Vagina (tissue), 2 donors: ENCODE data around the gene JADE2.
"Not testable (repeated sequence)": the region's sequence is repeated elsewhere in the genome, so short reads cannot be mapped to it uniquely, and the experiment has no call there.

Experiments used
- POLR2AphosphoS5 ChIP-seq, 2 donors: sonication (generic); formaldehyde crosslinking; IDR thresholded peaks; one replicate each; pipeline ENCODE4 v1.9.0; 2017; ENCODE audit warnings: antibody characterized with exemption in 2 of 2, mild to moderate bottlenecking in 2 of 2, low read depth in 1 of 2; ENCODE audit not compliant: insufficient read depth in 1 of 2
- TF ChIP-seq, protein P1 (sequence below), 3 experiments: fragments of 450-650 bp in 2 of 3; fragments of 200-600 bp in 1 of 3; sonication (generic) in 1 of 3; IDR thresholded peaks; one replicate each; pipeline ENCODE4 v1.5.1; 2017 to 2019; ENCODE audit warnings: antibody characterized with exemption in 3 of 3, mild to moderate bottlenecking in 2 of 3, moderate library complexity in 2 of 3

DNA sequence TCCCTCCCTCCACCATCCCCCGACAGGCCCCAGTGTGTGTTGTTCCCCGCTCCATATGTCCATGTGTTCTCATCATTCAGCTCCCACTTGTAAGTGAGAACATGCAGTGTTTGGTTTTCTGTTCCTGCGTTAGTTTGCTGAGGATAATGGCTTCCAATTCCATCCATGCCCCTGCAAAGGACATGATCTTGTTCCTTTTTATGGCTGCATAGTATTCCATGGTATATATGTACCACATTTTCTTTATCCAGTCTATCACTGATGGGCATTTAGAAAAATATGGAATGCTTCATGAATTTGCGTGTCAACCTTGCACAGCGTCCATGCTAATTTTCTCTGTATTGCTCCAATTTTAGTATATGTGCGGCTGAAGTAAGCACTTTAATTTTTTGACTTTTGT is 25.6 kb upstream of the JADE2 start:
- not testable (repeated sequence) for TF ChIP-seq POLR2AphosphoS5 (IDR thresholded peaks at IDR 0.05; ENCODE audit: insufficient read depth in 1 of 2, low read depth in 1 of 2)
- TF ChIP-seq, protein P1, sequence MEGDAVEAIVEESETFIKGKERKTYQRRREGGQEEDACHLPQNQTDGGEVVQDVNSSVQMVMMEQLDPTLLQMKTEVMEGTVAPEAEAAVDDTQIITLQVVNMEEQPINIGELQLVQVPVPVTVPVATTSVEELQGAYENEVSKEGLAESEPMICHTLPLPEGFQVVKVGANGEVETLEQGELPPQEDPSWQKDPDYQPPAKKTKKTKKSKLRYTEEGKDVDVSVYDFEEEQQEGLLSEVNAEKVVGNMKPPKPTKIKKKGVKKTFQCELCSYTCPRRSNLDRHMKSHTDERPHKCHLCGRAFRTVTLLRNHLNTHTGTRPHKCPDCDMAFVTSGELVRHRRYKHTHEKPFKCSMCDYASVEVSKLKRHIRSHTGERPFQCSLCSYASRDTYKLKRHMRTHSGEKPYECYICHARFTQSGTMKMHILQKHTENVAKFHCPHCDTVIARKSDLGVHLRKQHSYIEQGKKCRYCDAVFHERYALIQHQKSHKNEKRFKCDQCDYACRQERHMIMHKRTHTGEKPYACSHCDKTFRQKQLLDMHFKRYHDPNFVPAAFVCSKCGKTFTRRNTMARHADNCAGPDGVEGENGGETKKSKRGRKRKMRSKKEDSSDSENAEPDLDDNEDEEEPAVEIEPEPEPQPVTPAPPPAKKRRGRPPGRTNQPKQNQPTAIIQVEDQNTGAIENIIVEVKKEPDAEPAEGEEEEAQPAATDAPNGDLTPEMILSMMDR (IDR thresholded peaks at IDR 0.05), result not testable (repeated sequence)
